WTC11 (cell line): ENCODE measurements around the gene PLEKHH1. TPM values are rescaled to one million over a fixed set of nuclear protein-coding genes. Genes with fewer than 3 reads are reported as not detected.

Experiments
- ATAC-seq: fragments of 200-7000 bp; cut with Tn5 transposase; 2 replicates; pipeline ENCODE4 v1.10.0; 2021; ENCODE audit warnings: mild to moderate bottlenecking, moderate library complexity
- CTCF ChIA-PET: fragments of 300-600 bp; sonication (Branson Sonifier 250); formaldehyde crosslinking; loops from one replicate; lab custom pipeline; 2021; ENCODE audit warnings: antibody characterized with exemption; lab: Charles Lee
- POLR2A ChIA-PET: fragments of 350-600 bp; sonication (Branson Sonifier 250); formaldehyde crosslinking; loops from one replicate; lab custom pipeline; 2021; ENCODE audit warnings: antibody characterized with exemption; lab: Charles Lee
- DNase-seq: peaks from one replicate; pipeline ENCODE4 v3.0.0; 2021; ENCODE audit warnings: low spot score
- H3K27ac Mint-ChIP-seq: 2 replicates; pipeline ENCODE4 v1.8.0; 2021; ENCODE audit warnings: mixed read lengths
- H3K27me3 Mint-ChIP-seq: 2 replicates; pipeline ENCODE4 v1.8.0; 2021; ENCODE audit warnings: low read depth, mild to moderate bottlenecking, moderate library complexity, mixed read lengths
- H3K36me3 Mint-ChIP-seq: 2 replicates; pipeline ENCODE4 v1.8.0; 2021; ENCODE audit warnings: mixed read lengths
- H3K4me1 Mint-ChIP-seq: 2 replicates; pipeline ENCODE4 v1.8.0; 2022; ENCODE audit warnings: mixed read lengths
- H3K4me3 Mint-ChIP-seq: 2 replicates; pipeline ENCODE4 v1.8.0; 2021; ENCODE audit warnings: mild to moderate bottlenecking, moderate library complexity, mixed read lengths
- H3K9me3 Mint-ChIP-seq: 2 replicates; pipeline ENCODE4 v1.8.0; 2021; ENCODE audit warnings: mixed read lengths
- ARID4B ChIP-seq: sonication (generic); formaldehyde crosslinking; IDR thresholded peaks from 2 replicates; pipeline ENCODE4 v1.8.0; 2023; ENCODE audit warnings: missing genetic modification reagents, mild to moderate bottlenecking, borderline replicate concordance
- CTCF ChIP-seq: fragments of 200-600 bp; IDR thresholded peaks from 2 replicates; pipeline ENCODE4 v1.8.0; 2022; ENCODE audit warnings: antibody characterized with exemption
- ESRRA ChIP-seq: sonication (generic); formaldehyde crosslinking; IDR thresholded peaks from 2 replicates; pipeline ENCODE4 v1.8.1; 2022; ENCODE audit warnings: mild to moderate bottlenecking, missing genetic modification reagents, borderline replicate concordance
- ETV6 ChIP-seq: sonication (generic); formaldehyde crosslinking; IDR thresholded peaks from 2 replicates; pipeline ENCODE4 v1.8.1; 2022; ENCODE audit warnings: mild to moderate bottlenecking, missing genetic modification reagents
- FOXK1 ChIP-seq: sonication (generic); formaldehyde crosslinking; IDR thresholded peaks from 2 replicates; pipeline ENCODE4 v1.8.0; 2022; ENCODE audit warnings: mild to moderate bottlenecking, moderate library complexity, missing genetic modification reagents
- FOXP1 ChIP-seq: sonication (generic); formaldehyde crosslinking; IDR thresholded peaks from 2 replicates; pipeline ENCODE4 v1.8.0; 2022; ENCODE audit warnings: missing genetic modification reagents, mild to moderate bottlenecking, moderate library complexity, borderline replicate concordance
- HMGXB4 ChIP-seq: sonication (generic); formaldehyde crosslinking; IDR thresholded peaks from 2 replicates; pipeline ENCODE4 v1.8.1; 2023; ENCODE audit warnings: mild to moderate bottlenecking, moderate library complexity, missing genetic modification reagents
- JUN ChIP-seq: sonication (generic); formaldehyde crosslinking; IDR thresholded peaks from 2 replicates; pipeline ENCODE4 v1.8.0; 2023; ENCODE audit warnings: mild to moderate bottlenecking, missing genetic modification reagents
- KAT7 ChIP-seq: sonication (generic); formaldehyde crosslinking; IDR thresholded peaks from 2 replicates; pipeline ENCODE4 v1.8.1; 2023; ENCODE audit warnings: missing genetic modification reagents, mild to moderate bottlenecking, borderline replicate concordance
- NR1H2 ChIP-seq: sonication (generic); formaldehyde crosslinking; IDR thresholded peaks from 2 replicates; pipeline ENCODE4 v1.9.0; 2021; ENCODE audit warnings: mild to moderate bottlenecking, moderate library complexity, missing genetic modification reagents
- PRRX2 ChIP-seq: fragments of 250-450 bp; sonication (Bioruptor Pico); IDR thresholded peaks from 2 replicates; pipeline ENCODE4 v1.8.0; 2021; ENCODE audit warnings: mild to moderate bottlenecking
- SP1 ChIP-seq: sonication (generic); formaldehyde crosslinking; conservative IDR thresholded peaks from 2 replicates; pipeline ENCODE4 v1.8.1; 2022; ENCODE audit warnings: missing genetic modification reagents
- TCF7 ChIP-seq: sonication (generic); formaldehyde crosslinking; IDR thresholded peaks from 2 replicates; pipeline ENCODE4 v1.8.0; 2022; ENCODE audit warnings: mild to moderate bottlenecking, low read depth, missing genetic modification reagents, moderate library complexity
- TEAD4 ChIP-seq: sonication (generic); formaldehyde crosslinking; IDR thresholded peaks from 2 replicates; pipeline ENCODE4 v1.8.0; 2022; ENCODE audit warnings: mild to moderate bottlenecking, missing genetic modification reagents
- TP53 ChIP-seq: sonication (generic); formaldehyde crosslinking; IDR thresholded peaks from 2 replicates; pipeline ENCODE4 v1.8.1; 2023; ENCODE audit warnings: mild to moderate bottlenecking, missing genetic modification reagents
- ZNF138 ChIP-seq: sonication (generic); formaldehyde crosslinking; conservative IDR thresholded peaks from 2 replicates; pipeline ENCODE4 v1.8.1; 2022; ENCODE audit warnings: mild to moderate bottlenecking, moderate library complexity, missing genetic modification reagents
- ZNF263 ChIP-seq: sonication (generic); formaldehyde crosslinking; IDR thresholded peaks from 2 replicates; pipeline ENCODE4 v1.8.1; 2022; ENCODE audit warnings: low read depth, mild to moderate bottlenecking, moderate library complexity, missing genetic modification reagents
- ZNF671 ChIP-seq: fragments of 250-450 bp; sonication (Bioruptor Pico); IDR thresholded peaks from 2 replicates; pipeline ENCODE4 v1.8.0; 2021; ENCODE audit warnings: mild to moderate bottlenecking
- total RNA-seq: library from RNA; stranded (reverse); gene quantifications from 3 replicates; pipeline ENCODE4 v1.2.3, GENCODE V29; 2021
- TF ChIP-seq, protein P1 (sequence below): fragments of 250-450 bp; sonication (Bioruptor Pico); IDR thresholded peaks from 2 replicates; pipeline ENCODE4 v1.9.0; 2021; ENCODE audit warnings: mild to moderate bottlenecking
- TF ChIP-seq, protein P2 (sequence below): sonication (generic); formaldehyde crosslinking; IDR thresholded peaks from 2 replicates; pipeline ENCODE4 v1.8.1; 2022; ENCODE audit warnings: low read depth, mild to moderate bottlenecking, moderate library complexity, missing genetic modification reagents, borderline replicate concordance
- TF ChIP-seq, protein P3 (sequence below): sonication (generic); formaldehyde crosslinking; IDR thresholded peaks from 2 replicates; pipeline ENCODE4 v1.8.1; 2023; ENCODE audit warnings: mild to moderate bottlenecking, missing genetic modification reagents

PLEKHH1 gene
- total RNA-seq, 1 experiment from 2014 or later: 48.3 TPM

GRCh38 chr14:67523764-67524633 lies 9.1 kb upstream of the PLEKHH1 start:
- no peak for DNase-seq
- Mint-ChIP-seq H3K27ac (no peak overlapping the region), H3K4me1 (peaks cover 10% of the 10 kb centered on the region), H3K27me3 (peaks cover 15% of the 10 kb centered on the region), H3K9me3 (no peaks in the 10 kb centered on the region), H3K4me3 (no peak overlapping the region), H3K36me3 (no peaks in the 10 kb centered on the region)
- no peak for ATAC-seq
- TF ChIP-seq KAT7 (no peak), ETV6 (CRISPR knock-in tag) (no peak), JUN (CRISPR knock-in tag) (no peak), HMGXB4 (CRISPR knock-in tag) (no peak), PRRX2 (CRISPR knock-in tag) (no peak), TP53 (CRISPR knock-in tag) (no peak), SP1 (CRISPR knock-in tag) (no peak), ZNF263 (CRISPR knock-in tag) (no peak), ESRRA (CRISPR knock-in tag) (no peak), FOXP1 (CRISPR knock-in tag) (no peak), FOXK1 (CRISPR knock-in tag) (no peak), CTCF (no peak)
- TF ChIP-seq, protein P1, sequence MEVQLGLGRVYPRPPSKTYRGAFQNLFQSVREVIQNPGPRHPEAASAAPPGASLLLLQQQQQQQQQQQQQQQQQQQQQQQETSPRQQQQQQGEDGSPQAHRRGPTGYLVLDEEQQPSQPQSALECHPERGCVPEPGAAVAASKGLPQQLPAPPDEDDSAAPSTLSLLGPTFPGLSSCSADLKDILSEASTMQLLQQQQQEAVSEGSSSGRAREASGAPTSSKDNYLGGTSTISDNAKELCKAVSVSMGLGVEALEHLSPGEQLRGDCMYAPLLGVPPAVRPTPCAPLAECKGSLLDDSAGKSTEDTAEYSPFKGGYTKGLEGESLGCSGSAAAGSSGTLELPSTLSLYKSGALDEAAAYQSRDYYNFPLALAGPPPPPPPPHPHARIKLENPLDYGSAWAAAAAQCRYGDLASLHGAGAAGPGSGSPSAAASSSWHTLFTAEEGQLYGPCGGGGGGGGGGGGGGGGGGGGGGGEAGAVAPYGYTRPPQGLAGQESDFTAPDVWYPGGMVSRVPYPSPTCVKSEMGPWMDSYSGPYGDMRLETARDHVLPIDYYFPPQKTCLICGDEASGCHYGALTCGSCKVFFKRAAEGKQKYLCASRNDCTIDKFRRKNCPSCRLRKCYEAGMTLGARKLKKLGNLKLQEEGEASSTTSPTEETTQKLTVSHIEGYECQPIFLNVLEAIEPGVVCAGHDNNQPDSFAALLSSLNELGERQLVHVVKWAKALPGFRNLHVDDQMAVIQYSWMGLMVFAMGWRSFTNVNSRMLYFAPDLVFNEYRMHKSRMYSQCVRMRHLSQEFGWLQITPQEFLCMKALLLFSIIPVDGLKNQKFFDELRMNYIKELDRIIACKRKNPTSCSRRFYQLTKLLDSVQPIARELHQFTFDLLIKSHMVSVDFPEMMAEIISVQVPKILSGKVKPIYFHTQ (CRISPR knock-in tag): no peak
- TF ChIP-seq, protein P2, sequence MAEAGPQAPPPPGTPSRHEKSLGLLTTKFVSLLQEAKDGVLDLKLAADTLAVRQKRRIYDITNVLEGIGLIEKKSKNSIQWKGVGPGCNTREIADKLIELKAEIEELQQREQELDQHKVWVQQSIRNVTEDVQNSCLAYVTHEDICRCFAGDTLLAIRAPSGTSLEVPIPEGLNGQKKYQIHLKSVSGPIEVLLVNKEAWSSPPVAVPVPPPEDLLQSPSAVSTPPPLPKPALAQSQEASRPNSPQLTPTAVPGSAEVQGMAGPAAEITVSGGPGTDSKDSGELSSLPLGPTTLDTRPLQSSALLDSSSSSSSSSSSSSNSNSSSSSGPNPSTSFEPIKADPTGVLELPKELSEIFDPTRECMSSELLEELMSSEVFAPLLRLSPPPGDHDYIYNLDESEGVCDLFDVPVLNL (CRISPR knock-in tag): no peak
- POLR2A ChIA-PET: no interaction called here
- CTCF ChIA-PET: interaction anchor here (1.3 to 1.5 kb wide), 2 partner anchors 18 to 97 kb away, joined by 3 read pairs; no protein-coding TSS in a partner anchor

DNA sequence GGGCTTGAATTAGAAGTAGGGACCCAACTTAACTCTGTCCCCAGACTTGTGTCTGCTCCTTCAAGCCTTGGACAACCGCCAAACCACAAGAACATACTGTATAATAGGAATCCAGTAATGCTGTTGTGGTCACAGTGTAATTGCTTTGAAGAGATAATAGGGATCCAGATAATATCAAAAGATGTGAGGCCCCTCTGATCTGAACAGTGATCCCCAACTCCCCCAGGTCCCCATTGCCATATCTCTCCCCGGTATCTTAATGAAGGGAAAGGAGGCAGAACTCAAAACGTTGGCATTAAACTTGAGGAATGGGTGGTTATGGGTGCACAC lies 8.5 kb upstream of the PLEKHH1 start:
- ChIA-PET POLR2A (no interaction called here), CTCF (interaction anchor here (1.3 to 4.2 kb wide), 3 partner anchors 17 to 98 kb away, joined by 3 to 89 read pairs (median 3); no protein-coding TSS in a partner anchor)
- Mint-ChIP-seq H3K27me3 (peaks cover 10% of the 10 kb centered on the region), H3K36me3 (no peaks in the 10 kb centered on the region), H3K27ac (no peak overlapping the region), H3K4me1 (peaks cover 10% of the 10 kb centered on the region), H3K4me3 (no peak overlapping the region), H3K9me3 (no peaks in the 10 kb centered on the region)
- DNase-seq (no peak), ATAC-seq (no peak)
- TF ChIP-seq ARID4B (CRISPR knock-in tag): no peak
- TF ChIP-seq NR1H2: no peak
- TF ChIP-seq ZNF671 (CRISPR knock-in tag): no peak
- TF ChIP-seq, protein P3, sequence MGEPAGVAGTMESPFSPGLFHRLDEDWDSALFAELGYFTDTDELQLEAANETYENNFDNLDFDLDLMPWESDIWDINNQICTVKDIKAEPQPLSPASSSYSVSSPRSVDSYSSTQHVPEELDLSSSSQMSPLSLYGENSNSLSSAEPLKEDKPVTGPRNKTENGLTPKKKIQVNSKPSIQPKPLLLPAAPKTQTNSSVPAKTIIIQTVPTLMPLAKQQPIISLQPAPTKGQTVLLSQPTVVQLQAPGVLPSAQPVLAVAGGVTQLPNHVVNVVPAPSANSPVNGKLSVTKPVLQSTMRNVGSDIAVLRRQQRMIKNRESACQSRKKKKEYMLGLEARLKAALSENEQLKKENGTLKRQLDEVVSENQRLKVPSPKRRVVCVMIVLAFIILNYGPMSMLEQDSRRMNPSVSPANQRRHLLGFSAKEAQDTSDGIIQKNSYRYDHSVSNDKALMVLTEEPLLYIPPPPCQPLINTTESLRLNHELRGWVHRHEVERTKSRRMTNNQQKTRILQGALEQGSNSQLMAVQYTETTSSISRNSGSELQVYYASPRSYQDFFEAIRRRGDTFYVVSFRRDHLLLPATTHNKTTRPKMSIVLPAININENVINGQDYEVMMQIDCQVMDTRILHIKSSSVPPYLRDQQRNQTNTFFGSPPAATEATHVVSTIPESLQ (CRISPR knock-in tag): no peak
- no peak for TF ChIP-seq TEAD4 (CRISPR knock-in tag)
- no peak for TF ChIP-seq TCF7 (CRISPR knock-in tag)
- TF ChIP-seq ZNF138 (CRISPR knock-in tag): no peak
